KMS-11 (cell line): ENCODE measurements around the gene CIAO3.
"Not testable (repeated sequence)": the region's sequence is repeated elsewhere in the genome, so short reads cannot be mapped to it uniquely, and the experiment has no call there.

Source experiments
- H2AFZ ChIP-seq: fragments of 200-600 bp; sonication (generic); 2 replicates; pipeline ENCODE4 v1.6.1; 2016; ENCODE audit warnings: antibody characterized with exemption, mixed run types, low read depth
- H3K27ac ChIP-seq: fragments of 200-600 bp; sonication (generic); 2 replicates; pipeline ENCODE4 v1.6.1; 2016; ENCODE audit warnings: mild to moderate bottlenecking, mixed run types
- H3K27me3 ChIP-seq: fragments of 200-600 bp; sonication (generic); 2 replicates; pipeline ENCODE4 v1.6.1; 2017; ENCODE audit warnings: mild to moderate bottlenecking, low read depth, mixed run types, moderate library complexity; ENCODE audit not compliant: insufficient read depth
- H3K36me3 ChIP-seq: fragments of 200-600 bp; sonication (generic); 2 replicates; pipeline ENCODE4 v1.6.1; 2017; ENCODE audit warnings: mild to moderate bottlenecking, mixed run types; ENCODE audit not compliant: insufficient read depth
- H3K4me1 ChIP-seq: fragments of 200-600 bp; sonication (generic); 2 replicates; pipeline ENCODE4 v1.6.1; 2016; ENCODE audit warnings: mild to moderate bottlenecking, low read depth, mixed run types; ENCODE audit not compliant: poor library complexity, severe bottlenecking
- H3K4me2 ChIP-seq: fragments of 200-600 bp; sonication (generic); 2 replicates; pipeline ENCODE4 v1.7.0; 2016; ENCODE audit warnings: mild to moderate bottlenecking, mixed run types
- H3K4me3 ChIP-seq: fragments of 200-600 bp; sonication (generic); IDR thresholded peaks from 2 replicates; pipeline ENCODE4 v1.6.1; 2017; ENCODE audit warnings: low read depth, low read length, mixed read lengths; ENCODE audit not compliant: insufficient read depth
- H3K79me2 ChIP-seq: fragments of 200-600 bp; sonication (generic); 2 replicates; pipeline ENCODE4 v1.6.1; 2016; ENCODE audit warnings: low read depth, mixed run types; ENCODE audit not compliant: insufficient read depth
- H3K9ac ChIP-seq: fragments of 200-600 bp; sonication (generic); 2 replicates; pipeline ENCODE4 v1.6.1; 2016; ENCODE audit warnings: mild to moderate bottlenecking, mixed run types
- H4K20me1 ChIP-seq: fragments of 200-600 bp; sonication (generic); 2 replicates; pipeline ENCODE4 v1.6.1; 2016; ENCODE audit warnings: mild to moderate bottlenecking, mixed run types; ENCODE audit not compliant: insufficient read depth
- CTCF ChIP-seq: fragments of 200-600 bp; sonication (generic); conservative IDR thresholded peaks from 2 replicates; pipeline ENCODE4 v1.6.1; 2017; ENCODE audit warnings: low read depth, mild to moderate bottlenecking, antibody characterized with exemption, low read length, moderate library complexity, mixed read lengths

CIAO3 gene

GRCh38 chr16:759110-759910 is 18.5 kb upstream of the CIAO3 start:
- H3K9ac ChIP-seq = no peak overlapping the region
- H3K27me3 ChIP-seq = peaks cover 91% of the 10 kb centered on the region
- TF ChIP-seq CTCF = no peak
- no peaks in the 10 kb centered on the region for H3K36me3 ChIP-seq
- no peak overlapping the region for H3K4me3 ChIP-seq
- H3K4me1 ChIP-seq = no peaks in the 10 kb centered on the region
- H4K20me1 ChIP-seq = no peaks in the 10 kb centered on the region
- H3K79me2 ChIP-seq = no peaks in the 10 kb centered on the region
- no peak overlapping the region for H3K4me2 ChIP-seq
- H2AFZ ChIP-seq = no peak overlapping the region
- no peak overlapping the region for H3K27ac ChIP-seq

GRCh38 chr16:756428-756827 is 15.6 kb upstream of the CIAO3 start:
- no peaks in the 10 kb centered on the region for H3K36me3 ChIP-seq
- no peaks in the 10 kb centered on the region for H3K4me1 ChIP-seq
- H3K4me3 ChIP-seq = no peak overlapping the region
- no peak overlapping the region for H3K9ac ChIP-seq
- no peak overlapping the region for H3K4me2 ChIP-seq
- no peak for TF ChIP-seq CTCF
- H2AFZ ChIP-seq = no peak overlapping the region
- no peaks in the 10 kb centered on the region for H3K79me2 ChIP-seq
- no peaks in the 10 kb centered on the region for H4K20me1 ChIP-seq
- peaks cover 93% of the 10 kb centered on the region for H3K27me3 ChIP-seq
- no peak overlapping the region for H3K27ac ChIP-seq

GRCh38 chr16:754656-755055 is 13.9 kb upstream of the CIAO3 start:
- no peak overlapping the region for H3K9ac ChIP-seq
- no peak overlapping the region for H3K27ac ChIP-seq
- H3K27me3 ChIP-seq = peaks cover 97% of the 10 kb centered on the region
- H3K4me2 ChIP-seq = no peak overlapping the region
- no peaks in the 10 kb centered on the region for H3K4me1 ChIP-seq
- H3K79me2 ChIP-seq = no peaks in the 10 kb centered on the region
- no peaks in the 10 kb centered on the region for H3K36me3 ChIP-seq
- H2AFZ ChIP-seq = no peak overlapping the region
- no peak for TF ChIP-seq CTCF
- no peaks in the 10 kb centered on the region for H4K20me1 ChIP-seq
- H3K4me3 ChIP-seq = no peak overlapping the region

GRCh38 chr16:754121-754607 is 13.4 kb upstream of the CIAO3 start:
- not testable (repeated sequence) for H3K36me3 ChIP-seq, H3K4me2 ChIP-seq, H3K4me3 ChIP-seq, H4K20me1 ChIP-seq, H3K4me1 ChIP-seq, H3K79me2 ChIP-seq, H2AFZ ChIP-seq, H3K9ac ChIP-seq, H3K27ac ChIP-seq
- peaks cover 97% of the 10 kb centered on the region for H3K27me3 ChIP-seq

- Histone ChIP-seq H2AFZ (no peak overlapping the region), H3K4me1 (no peaks in the 10 kb centered on the region), H3K4me2 (no peak overlapping the region), H3K36me3 (no peaks in the 10 kb centered on the region), H3K9ac (no peak overlapping the region), H4K20me1 (no peaks in the 10 kb centered on the region), H3K79me2 (no peaks in the 10 kb centered on the region), H3K27ac (no peak overlapping the region), H3K27me3 (peaks cover 100% of the 10 kb centered on the region), H3K4me3 (no peak overlapping the region)
- TF ChIP-seq CTCF = no peak
These were observed 11.2 kb upstream of the CIAO3 start for GRCh38 chr16:752007-752312.
